Osteocyte (in vitro differentiated cells): Measurements from ENCODE around the gene ZNF524. TPM values are rescaled to one million over a fixed set of nuclear protein-coding genes. Genes with fewer than 3 reads are reported as not detected.

Experiments
- DNase-seq: peaks from one replicate; pipeline ENCODE4 v3.0.0; 2021; ENCODE audit warnings: mixed read lengths; ENCODE audit not compliant: unreplicated experiment; ENCODE audit errors: extremely low spot score
- H3K27ac Mint-ChIP-seq: one replicate; pipeline ENCODE4 v1.8.0; 2021; ENCODE audit warnings: mild to moderate bottlenecking, mixed read lengths; ENCODE audit not compliant: unreplicated experiment
- H3K27me3 Mint-ChIP-seq: one replicate; pipeline ENCODE4 v1.8.0; 2021; ENCODE audit warnings: mixed read lengths; ENCODE audit not compliant: unreplicated experiment
- H3K36me3 Mint-ChIP-seq: one replicate; pipeline ENCODE4 v1.8.0; 2021; ENCODE audit warnings: mixed read lengths; ENCODE audit not compliant: unreplicated experiment
- H3K4me1 Mint-ChIP-seq: one replicate; pipeline ENCODE4 v1.8.0; 2021; ENCODE audit warnings: mixed read lengths; ENCODE audit not compliant: unreplicated experiment
- H3K4me3 Mint-ChIP-seq: one replicate; pipeline ENCODE4 v1.8.0; 2021; ENCODE audit warnings: mild to moderate bottlenecking, moderate library complexity, mixed read lengths; ENCODE audit not compliant: unreplicated experiment
- H3K9me3 Mint-ChIP-seq: one replicate; pipeline ENCODE4 v1.8.0; 2021; ENCODE audit warnings: mixed read lengths; ENCODE audit not compliant: unreplicated experiment
- CTCF ChIP-seq: fragments of 200-600 bp; sonication (generic); IDR thresholded peaks from 2 replicates; pipeline ENCODE4 v1.5.0; 2021; ENCODE audit warnings: antibody characterized with exemption, mild to moderate bottlenecking, moderate library complexity
- total RNA-seq: library from RNA; stranded (reverse); gene quantifications from 2 replicates; pipeline ENCODE4 v1.2.1, GENCODE V29; 2021

Gene ZNF524
- total RNA-seq, 1 donor from 2014 or later, result 15.5 TPM

GRCh38 chr19:55643003-55643886, 43.2 kb downstream of the ZNF524 start, which contains the start of gene ZNF581:
ZNF581 (plus strand) TSS chr19:55643649; CDS start chr19:55644572, 923 bp downstream.
- Mint-ChIP-seq H3K27me3 (no peaks in the 10 kb centered on the region), H3K4me1 (peaks cover 56% of the 10 kb centered on the region), H3K4me3 (peak within 1 kb of the TSS; percentile 93), H3K36me3 (peaks cover 9% of the 10 kb centered on the region), H3K27ac (peak within 1 kb of the TSS; percentile 96), H3K9me3 (no peaks in the 10 kb centered on the region)
- DNase-seq, result peak; percentile 90
- TF ChIP-seq CTCF, result no peak

- no peak for TF ChIP-seq CTCF
- Mint-ChIP-seq H3K36me3 (peaks cover 7% of the 10 kb centered on the region), H3K4me1 (peaks cover 57% of the 10 kb centered on the region), H3K27ac (peak overlapping the region; percentile 78), H3K9me3 (no peaks in the 10 kb centered on the region), H3K27me3 (no peaks in the 10 kb centered on the region), H3K4me3 (peak overlapping the region; percentile 93)
- no peak for DNase-seq
Measured at GRCh38 chr19:55643887-55644176, 43.7 kb downstream of the ZNF524 start.

GRCh38 chr19:55644191-55644833, 44.2 kb downstream of the ZNF524 start:
- H3K9me3 Mint-ChIP-seq, result no peaks in the 10 kb centered on the region
- peak overlapping the region; percentile 78 for H3K27ac Mint-ChIP-seq
- peaks cover 55% of the 10 kb centered on the region for H3K4me1 Mint-ChIP-seq
- peak overlapping the region; percentile 93 for H3K4me3 Mint-ChIP-seq
- DNase-seq, result no peak
- TF ChIP-seq CTCF, result no peak
- H3K36me3 Mint-ChIP-seq, result peaks cover 4% of the 10 kb centered on the region
- no peaks in the 10 kb centered on the region for H3K27me3 Mint-ChIP-seq

GRCh38 chr19:55644842-55645511, 44.9 kb downstream of the ZNF524 start:
- TF ChIP-seq CTCF, result no peak
- Mint-ChIP-seq H3K4me3 (peak overlapping the region; percentile 93), H3K9me3 (no peaks in the 10 kb centered on the region), H3K4me1 (peaks cover 54% of the 10 kb centered on the region), H3K27ac (no peak overlapping the region), H3K27me3 (no peaks in the 10 kb centered on the region), H3K36me3 (peaks cover 4% of the 10 kb centered on the region)
- no peak for DNase-seq

- Mint-ChIP-seq H3K9me3 (no peaks in the 10 kb centered on the region), H3K4me1 (peaks cover 54% of the 10 kb centered on the region), H3K4me3 (peak overlapping the region; percentile 33), H3K36me3 (peaks cover 9% of the 10 kb centered on the region), H3K27ac (no peak overlapping the region), H3K27me3 (no peaks in the 10 kb centered on the region)
- TF ChIP-seq CTCF, result no peak
- no peak for DNase-seq
Measured at GRCh38 chr19:55645512-55645881, 45.4 kb downstream of the ZNF524 start.
